ENCODE measurements around the gene LDLRAD4.
"Not testable (repeated sequence)": the region's sequence is repeated elsewhere in the genome, so short reads cannot be mapped to it uniquely, and the experiment has no call there.

Gene LDLRAD4

GRCh38 chr18:13260935-13261640, 42.5 kb downstream of the LDLRAD4 start:
- CTCF ChIA-PET: no interaction called here
- 83% methylated on average over 11 of the region's 12 CpGs for WGBS (ENCODE audit: insufficient coverage)

GRCh38 chr18:13261661-13262357, 43.2 kb downstream of the LDLRAD4 start:
- H3K4me1 ChIP-seq (ENCODE audit: control extremely low read depth in 1 of 4, control insufficient read depth in 4 of 4, insufficient read depth in 4 of 4, low read length in 3 of 4): peaks cover 3 to 27% (median 26%) of the 10 kb centered on the region in 4 experiments
- H3K4me3 ChIP-seq (ENCODE audit: control insufficient read depth in 1 of 7, extremely low read depth in 1 of 7, insufficient read depth in 4 of 7, low read depth in 2 of 7, low read length in 6 of 7): peak overlapping the region in 2 of 7 experiments; percentile 5 to 66
- H3K27me3 ChIP-seq (replicated peaks in 2 of 5; ENCODE audit: control insufficient read depth in 4 of 5, insufficient read depth in 5 of 5, low read length in 4 of 5): no peaks in the 10 kb centered on the region
- H3K9me3 ChIP-seq (ENCODE audit: control extremely low read depth in 1 of 5, control insufficient read depth in 4 of 5, insufficient read depth in 2 of 5, low read depth in 1 of 5, low read length in 4 of 5): no peaks in the 10 kb centered on the region
- ChIA-PET CTCF (no interaction called here), POLR2A (no interaction called here)
- no peaks in the 10 kb centered on the region for H3K36me3 ChIP-seq (ENCODE audit: control insufficient read depth in 4 of 4, insufficient read depth in 4 of 4, low read length in 3 of 4)
- 78% methylated on average over 17 of the region's 26 CpGs for whole genome bisulfite sequencing (ENCODE audit: insufficient coverage)
- DNase-seq: peak; percentile 7 to 66 (median 57)
- no peak overlapping the region for H3K27ac ChIP-seq (ENCODE audit: insufficient read depth in 1 of 2, low read depth in 1 of 2, low read length in 2 of 2, poor library complexity in 1 of 2, severe bottlenecking in 2 of 2)

More at GRCh38 chr18:13260935-13261640, 42.5 kb downstream of the LDLRAD4 start:
- DNase-seq: peak in 1 of 3 donors; percentile 5
- Histone ChIP-seq H3K9me3 (ENCODE audit: control extremely low read depth in 1 of 5, control insufficient read depth in 4 of 5, insufficient read depth in 2 of 5, low read depth in 1 of 5, low read length in 4 of 5) (no peaks in the 10 kb centered on the region), H3K4me3 (ENCODE audit: control insufficient read depth in 1 of 7, extremely low read depth in 1 of 7, insufficient read depth in 4 of 7, low read depth in 2 of 7, low read length in 6 of 7) (peak overlapping the region in 3 of 7 experiments; percentile 5 to 66 (median 20)), H3K4me1 (ENCODE audit: control extremely low read depth in 1 of 4, control insufficient read depth in 4 of 4, insufficient read depth in 4 of 4, low read length in 3 of 4) (peaks cover 3 to 27% (median 26%) of the 10 kb centered on the region in 4 experiments), H3K27me3 (replicated peaks in 2 of 5; ENCODE audit: control insufficient read depth in 4 of 5, insufficient read depth in 5 of 5, low read length in 4 of 5) (no peaks in the 10 kb centered on the region), H3K27ac (ENCODE audit: insufficient read depth in 1 of 2, low read depth in 1 of 2, low read length in 2 of 2, poor library complexity in 1 of 2, severe bottlenecking in 2 of 2) (no peak overlapping the region), H3K36me3 (ENCODE audit: control insufficient read depth in 4 of 4, insufficient read depth in 4 of 4, low read length in 3 of 4) (no peaks in the 10 kb centered on the region)
- POLR2A ChIA-PET: interaction anchor here (0.5 kb wide), 1 partner anchor 348 kb away, joined by 3 read pairs; no protein-coding TSS in a partner anchor

GRCh38 chr18:13262358-13262680, 43.8 kb downstream of the LDLRAD4 start:
- POLR2A ChIA-PET; DNase-seq; H3K36me3 ChIP-seq (ENCODE audit: control insufficient read depth in 4 of 4, insufficient read depth in 4 of 4, low read length in 3 of 4); CTCF ChIA-PET; H3K27ac ChIP-seq (ENCODE audit: insufficient read depth in 1 of 2, low read depth in 1 of 2, low read length in 2 of 2, poor library complexity in 1 of 2, severe bottlenecking in 2 of 2); H3K27me3 ChIP-seq (replicated peaks in 2 of 5; ENCODE audit: control insufficient read depth in 4 of 5, insufficient read depth in 5 of 5, low read length in 4 of 5); H3K9me3 ChIP-seq (ENCODE audit: control extremely low read depth in 1 of 5, control insufficient read depth in 4 of 5, insufficient read depth in 2 of 5, low read depth in 1 of 5, low read length in 4 of 5): not testable (repeated sequence)
- H3K4me3 ChIP-seq (ENCODE audit: control insufficient read depth in 1 of 7, extremely low read depth in 1 of 7, insufficient read depth in 4 of 7, low read depth in 2 of 7, low read length in 6 of 7): peak overlapping the region in 1 of 7 experiments; percentile 66
- WGBS (ENCODE audit: insufficient coverage): 94% methylated on average over 21 of the region's 33 CpGs
- peaks cover 3 to 28% (median 26%) of the 10 kb centered on the region in 4 experiments for H3K4me1 ChIP-seq (ENCODE audit: control extremely low read depth in 1 of 4, control insufficient read depth in 4 of 4, insufficient read depth in 4 of 4, low read length in 3 of 4)

- Histone ChIP-seq H3K4me1 (ENCODE audit: control extremely low read depth in 1 of 4, control insufficient read depth in 4 of 4, insufficient read depth in 4 of 4, low read length in 3 of 4) (peaks cover 3 to 35% (median 26%) of the 10 kb centered on the region in 4 experiments), H3K9me3 (ENCODE audit: control extremely low read depth in 1 of 5, control insufficient read depth in 4 of 5, insufficient read depth in 2 of 5, low read depth in 1 of 5, low read length in 4 of 5) (no peaks in the 10 kb centered on the region), H3K36me3 (ENCODE audit: control insufficient read depth in 4 of 4, insufficient read depth in 4 of 4, low read length in 3 of 4) (no peaks in the 10 kb centered on the region), H3K27me3 (replicated peaks in 2 of 5; ENCODE audit: control insufficient read depth in 4 of 5, insufficient read depth in 5 of 5, low read length in 4 of 5) (no peaks in the 10 kb centered on the region), H3K27ac (ENCODE audit: insufficient read depth in 1 of 2, low read depth in 1 of 2, low read length in 2 of 2, poor library complexity in 1 of 2, severe bottlenecking in 2 of 2) (no peak overlapping the region), H3K4me3 (ENCODE audit: control insufficient read depth in 1 of 7, extremely low read depth in 1 of 7, insufficient read depth in 4 of 7, low read depth in 2 of 7, low read length in 6 of 7) (no peak overlapping the region)
- ChIA-PET CTCF (no interaction called here), POLR2A (no interaction called here)
- no peak for DNase-seq
- 98% methylated on average over 40 of the region's 50 CpGs for WGBS (ENCODE audit: insufficient coverage)
Measured at GRCh38 chr18:13262839-13263691, 44.5 kb downstream of the LDLRAD4 start.

GRCh38 chr18:13264091-13265007, 45.8 kb downstream of the LDLRAD4 start:
- no peaks in the 10 kb centered on the region for H3K36me3 ChIP-seq (ENCODE audit: control insufficient read depth in 4 of 4, insufficient read depth in 4 of 4, low read length in 3 of 4)
- WGBS (ENCODE audit: insufficient coverage): 94% methylated on average over 19 of the region's 19 CpGs
- H3K9me3 ChIP-seq (ENCODE audit: control extremely low read depth in 1 of 5, control insufficient read depth in 4 of 5, insufficient read depth in 2 of 5, low read depth in 1 of 5, low read length in 4 of 5): no peaks in the 10 kb centered on the region
- ChIA-PET CTCF (no interaction called here), POLR2A (no interaction called here)
- H3K4me3 ChIP-seq (ENCODE audit: control insufficient read depth in 1 of 7, extremely low read depth in 1 of 7, insufficient read depth in 4 of 7, low read depth in 2 of 7, low read length in 6 of 7): no peak overlapping the region
- H3K27ac ChIP-seq (ENCODE audit: insufficient read depth in 1 of 2, low read depth in 1 of 2, low read length in 2 of 2, poor library complexity in 1 of 2, severe bottlenecking in 2 of 2): no peak overlapping the region
- no peak for DNase-seq
- H3K4me1 ChIP-seq (ENCODE audit: control extremely low read depth in 1 of 4, control insufficient read depth in 4 of 4, insufficient read depth in 4 of 4, low read length in 3 of 4): peaks cover 14 to 47% (median 30%) of the 10 kb centered on the region in 4 experiments
- H3K27me3 ChIP-seq (replicated peaks in 2 of 5; ENCODE audit: control insufficient read depth in 4 of 5, insufficient read depth in 5 of 5, low read length in 4 of 5): no peaks in the 10 kb centered on the region

- CTCF ChIA-PET: interaction anchor here (0.5 to 1.2 kb wide), 2 partner anchors 10 to 264 kb away, joined by 3 to 4 read pairs; no protein-coding TSS in a partner anchor
- Histone ChIP-seq H3K27me3 (replicated peaks in 2 of 5; ENCODE audit: control insufficient read depth in 4 of 5, insufficient read depth in 5 of 5, low read length in 4 of 5) (no peaks in the 10 kb centered on the region), H3K4me3 (ENCODE audit: control insufficient read depth in 1 of 7, extremely low read depth in 1 of 7, insufficient read depth in 4 of 7, low read depth in 2 of 7, low read length in 6 of 7) (no peak overlapping the region), H3K36me3 (ENCODE audit: control insufficient read depth in 4 of 4, insufficient read depth in 4 of 4, low read length in 3 of 4) (no peaks in the 10 kb centered on the region), H3K9me3 (ENCODE audit: control extremely low read depth in 1 of 5, control insufficient read depth in 4 of 5, insufficient read depth in 2 of 5, low read depth in 1 of 5, low read length in 4 of 5) (no peaks in the 10 kb centered on the region), H3K27ac (ENCODE audit: insufficient read depth in 1 of 2, low read depth in 1 of 2, low read length in 2 of 2, poor library complexity in 1 of 2, severe bottlenecking in 2 of 2) (no peak overlapping the region), H3K4me1 (ENCODE audit: control extremely low read depth in 1 of 4, control insufficient read depth in 4 of 4, insufficient read depth in 4 of 4, low read length in 3 of 4) (peaks cover 15 to 46% (median 33%) of the 10 kb centered on the region in 4 experiments)
- POLR2A ChIA-PET: no interaction called here
- no peak for DNase-seq
- WGBS (ENCODE audit: insufficient coverage): 92% methylated on average over 17 of the region's 17 CpGs
Measured at GRCh38 chr18:13265008-13265910, 46.7 kb downstream of the LDLRAD4 start.
